ENCODE measurements around the gene MAN1C1. TPM values are rescaled to one million over a fixed set of nuclear protein-coding genes. Genes with fewer than 3 reads are reported as not detected.

Gene MAN1C1
- total and polyA plus RNA-seq, 2 donors from 2014 or later = 31.7 to 65.5 TPM

DNA sequence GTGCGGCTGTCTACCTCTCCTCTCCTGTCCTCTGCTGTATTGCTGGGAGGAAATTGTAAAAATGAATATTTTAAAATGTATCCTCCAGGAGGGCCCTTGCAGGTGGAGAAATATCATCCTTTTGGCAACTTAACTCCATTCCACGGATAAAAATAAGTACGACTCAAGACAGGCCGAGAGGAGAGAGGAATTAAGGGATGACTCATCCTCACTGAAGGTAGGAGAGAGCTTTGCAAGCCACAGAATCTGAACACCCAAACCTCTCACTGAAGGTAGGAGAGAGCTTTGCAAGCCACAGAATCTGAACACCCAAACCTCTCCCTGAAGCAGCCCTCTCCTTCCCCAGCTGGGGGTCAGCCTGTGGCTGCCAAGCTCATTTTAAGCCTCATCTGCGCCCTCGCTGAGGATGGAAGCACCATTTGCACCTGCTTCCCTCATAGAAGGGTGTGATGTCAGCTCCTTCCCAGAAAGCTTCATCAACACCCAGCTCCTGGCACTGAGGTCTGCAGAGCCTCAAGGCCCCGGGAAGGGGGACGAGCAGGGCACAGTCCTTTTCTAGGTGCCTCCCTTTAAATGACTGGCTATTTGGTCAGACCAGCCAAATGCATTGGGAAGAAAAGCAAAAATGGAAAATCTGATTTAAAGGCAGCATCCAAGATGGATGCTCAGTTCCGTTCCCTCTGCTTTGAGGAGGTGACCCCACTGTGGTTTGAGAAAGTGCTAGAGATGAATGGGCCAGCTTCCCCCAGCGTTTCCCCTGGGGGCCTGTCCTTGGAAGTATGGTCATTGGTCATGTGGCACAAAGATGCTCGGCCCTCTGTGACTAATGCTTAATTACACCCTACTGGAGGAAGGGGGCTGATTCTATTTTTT, 170.5 kb downstream of the MAN1C1 start:
- intact Hi-C loops (cut with DNase I) = no loop called here
- Histone ChIP-seq H3K27ac (ENCODE audit: low read depth in 2 of 2, low read length in 2 of 2) (no peak overlapping the region), H3K9ac (ENCODE audit: low read length in 3 of 3) (no peak overlapping the region), H3K9me3 (ENCODE audit: control insufficient read depth in 2 of 3, insufficient read depth in 1 of 3, low read length in 3 of 3) (no peaks in the 10 kb centered on the region), H3K4me1 (ENCODE audit: control insufficient read depth in 2 of 3, insufficient read depth in 2 of 3, low read depth in 1 of 3, low read length in 3 of 3) (no peaks in the 10 kb centered on the region), H3K27me3 (ENCODE audit: control insufficient read depth, insufficient read depth, low read length) (no peaks in the 10 kb centered on the region), H3K36me3 (ENCODE audit: control insufficient read depth in 2 of 3, insufficient read depth in 3 of 3, low read length in 3 of 3) (peaks cover 0 to 2% (median 0%) of the 10 kb centered on the region in 3 donors), H3K4me3 (ENCODE audit: low read length in 3 of 3) (no peak overlapping the region)
- FAIRE-seq (no peak), DNase-seq (no peak)
- TF ChIP-seq, protein P1, sequence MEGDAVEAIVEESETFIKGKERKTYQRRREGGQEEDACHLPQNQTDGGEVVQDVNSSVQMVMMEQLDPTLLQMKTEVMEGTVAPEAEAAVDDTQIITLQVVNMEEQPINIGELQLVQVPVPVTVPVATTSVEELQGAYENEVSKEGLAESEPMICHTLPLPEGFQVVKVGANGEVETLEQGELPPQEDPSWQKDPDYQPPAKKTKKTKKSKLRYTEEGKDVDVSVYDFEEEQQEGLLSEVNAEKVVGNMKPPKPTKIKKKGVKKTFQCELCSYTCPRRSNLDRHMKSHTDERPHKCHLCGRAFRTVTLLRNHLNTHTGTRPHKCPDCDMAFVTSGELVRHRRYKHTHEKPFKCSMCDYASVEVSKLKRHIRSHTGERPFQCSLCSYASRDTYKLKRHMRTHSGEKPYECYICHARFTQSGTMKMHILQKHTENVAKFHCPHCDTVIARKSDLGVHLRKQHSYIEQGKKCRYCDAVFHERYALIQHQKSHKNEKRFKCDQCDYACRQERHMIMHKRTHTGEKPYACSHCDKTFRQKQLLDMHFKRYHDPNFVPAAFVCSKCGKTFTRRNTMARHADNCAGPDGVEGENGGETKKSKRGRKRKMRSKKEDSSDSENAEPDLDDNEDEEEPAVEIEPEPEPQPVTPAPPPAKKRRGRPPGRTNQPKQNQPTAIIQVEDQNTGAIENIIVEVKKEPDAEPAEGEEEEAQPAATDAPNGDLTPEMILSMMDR (IDR thresholded peaks at IDR 0.05; ENCODE audit: borderline replicate concordance, extremely low read depth, insufficient read depth) = no peak

DNA sequence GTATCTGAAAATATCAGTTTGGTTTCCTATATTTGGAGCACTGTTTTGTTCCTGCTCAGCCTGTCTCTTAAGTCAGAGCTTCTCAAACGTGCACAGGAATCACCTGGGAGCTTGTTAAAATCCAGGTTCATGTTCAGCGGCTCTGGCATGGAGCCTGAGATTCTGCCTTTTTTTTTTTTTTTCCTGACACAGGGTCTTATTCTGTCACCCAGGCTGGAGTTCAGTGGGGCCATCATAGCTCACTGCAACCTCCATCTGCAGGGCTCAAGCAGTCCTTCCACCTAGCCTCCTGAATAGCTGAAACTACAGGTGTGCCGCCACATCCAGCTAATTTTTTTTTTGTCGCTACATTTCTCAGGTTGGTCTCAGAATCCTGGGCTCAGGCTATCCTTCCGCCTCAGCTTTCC, 171.2 kb downstream of the MAN1C1 start:
- FAIRE-seq = no peak
- H3K9me3 ChIP-seq (ENCODE audit: control insufficient read depth in 2 of 3, insufficient read depth in 1 of 3, low read length in 3 of 3) = no peaks in the 10 kb centered on the region
- no peaks in the 10 kb centered on the region for H3K27me3 ChIP-seq (ENCODE audit: control insufficient read depth, insufficient read depth, low read length)
- intact Hi-C loops (cut with DNase I) = no loop called here
- H3K27ac ChIP-seq (ENCODE audit: low read depth in 2 of 2, low read length in 2 of 2) = no peak overlapping the region
- no peak overlapping the region for H3K4me3 ChIP-seq (ENCODE audit: low read length in 3 of 3)
- DNase-seq = no peak
- H3K9ac ChIP-seq (ENCODE audit: low read length in 3 of 3) = no peak overlapping the region
- no peaks in the 10 kb centered on the region for H3K4me1 ChIP-seq (ENCODE audit: control insufficient read depth in 2 of 3, insufficient read depth in 2 of 3, low read depth in 1 of 3, low read length in 3 of 3)
- peaks cover 0 to 2% (median 0%) of the 10 kb centered on the region in 3 donors for H3K36me3 ChIP-seq (ENCODE audit: control insufficient read depth in 2 of 3, insufficient read depth in 3 of 3, low read length in 3 of 3)
- TF ChIP-seq, protein P1 (IDR thresholded peaks at IDR 0.05; ENCODE audit: borderline replicate concordance, extremely low read depth, insufficient read depth) = no peak

DNA sequence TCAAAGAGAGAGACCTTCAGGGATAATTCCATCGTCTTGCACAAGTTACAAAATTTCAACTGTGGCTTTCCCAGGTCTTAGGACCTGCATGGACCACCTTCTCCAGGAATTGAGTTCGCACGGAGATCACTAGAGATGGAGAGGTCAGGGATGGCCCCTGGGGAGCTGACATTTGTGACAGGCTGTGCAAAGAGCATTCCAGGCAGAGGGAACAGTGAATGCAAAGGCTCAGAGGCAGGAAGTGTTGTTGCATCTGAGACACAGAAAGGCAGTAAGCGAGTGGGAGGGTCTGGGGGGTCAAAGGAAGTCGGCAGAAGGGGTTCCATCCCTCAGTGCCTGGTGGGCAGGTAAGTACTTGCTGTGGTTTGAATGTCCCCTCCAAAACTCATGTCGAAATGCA, 173.9 kb downstream of the MAN1C1 start:
- peaks cover 0 to 4% (median 0%) of the 10 kb centered on the region in 3 donors for H3K4me1 ChIP-seq (ENCODE audit: control insufficient read depth in 2 of 3, insufficient read depth in 2 of 3, low read depth in 1 of 3, low read length in 3 of 3)
- no peak for FAIRE-seq
- no peak overlapping the region for H3K27ac ChIP-seq (ENCODE audit: low read depth in 2 of 2, low read length in 2 of 2)
- TF ChIP-seq, protein P1 (IDR thresholded peaks at IDR 0.05; ENCODE audit: borderline replicate concordance, extremely low read depth, insufficient read depth) = no peak
- H3K36me3 ChIP-seq (ENCODE audit: control insufficient read depth in 2 of 3, insufficient read depth in 3 of 3, low read length in 3 of 3) = no peaks in the 10 kb centered on the region
- no peak overlapping the region for H3K9ac ChIP-seq (ENCODE audit: low read length in 3 of 3)
- intact Hi-C loops (cut with DNase I) = loop anchor here (10.0 kb wide), 1 partner anchor 176 kb away; the partner anchor contains the start of gene MAN1C1
- H3K27me3 ChIP-seq (ENCODE audit: control insufficient read depth, insufficient read depth, low read length) = no peaks in the 10 kb centered on the region
- no peak overlapping the region for H3K4me3 ChIP-seq (ENCODE audit: low read length in 3 of 3)
- DNase-seq = no peak
- H3K9me3 ChIP-seq (ENCODE audit: control insufficient read depth in 2 of 3, insufficient read depth in 1 of 3, low read length in 3 of 3) = no peaks in the 10 kb centered on the region

All from kidney (tissue), 14 donors.